Esophagus muscularis mucosa (tissue), 4 donors: Measurements from ENCODE around the gene FRAS1.

ENCODE experiments used
- CTCF ChIP-seq, 3 experiments: fragments of 200-600 bp in 2 of 3; fragments of 450-650 bp in 1 of 3; sonication (generic) in 2 of 3; IDR thresholded peaks; one replicate each; pipeline ENCODE4 v1.5.1; 2017 to 2019; ENCODE audit warnings: antibody characterized with exemption in 3 of 3, mild to moderate bottlenecking in 2 of 3, moderate library complexity in 1 of 3
- EP300 ChIP-seq: sonication (generic); formaldehyde crosslinking; IDR thresholded peaks from one replicate; pipeline ENCODE4 v1.6.1; 2017; ENCODE audit warnings: antibody characterized with exemption
- POLR2A ChIP-seq: fragments of 450-650 bp; IDR thresholded peaks from one replicate; pipeline ENCODE4 v1.6.1; 2017; ENCODE audit warnings: antibody characterized with exemption, moderate library complexity, mild to moderate bottlenecking, low read depth

DNA sequence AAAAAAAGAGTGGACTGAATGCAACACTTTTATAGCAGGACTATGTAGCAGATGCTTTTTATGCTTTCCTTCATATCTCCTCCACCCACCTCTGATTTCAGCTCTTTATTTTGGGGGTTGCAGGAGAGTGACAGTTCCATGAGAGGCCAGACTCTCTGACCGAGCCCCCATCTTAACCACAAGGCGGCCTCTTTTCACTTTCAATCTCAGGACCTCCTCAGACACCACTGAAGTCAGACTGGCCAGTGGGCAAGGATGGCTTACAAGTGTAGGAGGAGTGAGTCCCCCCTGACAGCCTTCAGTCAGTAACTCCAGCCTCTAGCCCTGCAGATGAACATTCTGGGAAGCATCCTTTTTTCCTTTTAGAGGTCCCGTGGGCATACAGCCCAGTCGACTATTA is 140.8 kb downstream of the FRAS1 start:
- TF ChIP-seq CTCF (IDR thresholded peaks at IDR 0.05) (no peak), POLR2A (no peak), EP300 (no peak)
